Lung microvascular endothelial cell (primary cell): Measurements from ENCODE around the gene OXTR. TPM values are rescaled to one million over a fixed set of nuclear protein-coding genes. Genes with fewer than 3 reads are reported as not detected.
"Not testable (repeated sequence)": the region's sequence is repeated elsewhere in the genome, so short reads cannot be mapped to it uniquely, and the experiment has no call there.

Experiments used
- DNase-seq, 2 donors: peaks; one replicate each; pipeline versions ENCODE4 v3.0.0 to v3.0.0-alpha.2; 2010; ENCODE audit warnings: low read depth in 2 of 2
- total RNA-seq: library from RNA; depleted of rRNA; stranded (reverse); fragments of >200 nt; gene quantifications from 2 replicates; pipeline ENCODE4 v1.2.1, GENCODE V29; 2014

Gene OXTR
- total RNA-seq, 1 donor from 2014 or later, result 2.8 TPM

DNA sequence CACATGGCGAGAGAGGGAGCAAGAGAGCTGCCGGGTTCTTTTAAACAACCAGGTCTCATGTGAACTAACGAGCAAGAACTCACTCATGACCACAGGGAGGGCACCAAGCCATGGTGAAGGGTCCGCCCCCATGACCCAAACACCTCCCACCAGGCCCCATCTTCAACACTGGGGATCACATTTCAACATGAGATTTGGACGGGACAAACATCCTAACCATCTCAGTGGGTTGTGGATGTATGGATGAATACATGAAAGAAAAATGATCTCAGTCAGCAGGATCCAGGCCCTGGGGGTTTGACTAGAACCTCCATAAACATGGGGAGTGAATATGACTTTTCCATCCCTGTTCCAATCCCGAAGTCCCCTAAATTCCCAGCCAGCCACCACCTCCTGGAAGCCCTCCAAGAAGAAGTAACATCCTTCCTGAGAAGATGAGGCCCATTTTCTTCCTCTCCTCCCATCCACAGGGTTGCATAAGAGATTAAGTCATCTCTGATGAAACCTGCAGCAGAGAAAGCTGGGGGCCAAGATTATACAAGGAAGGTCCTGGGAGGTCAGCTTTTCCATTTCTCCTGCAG, 26.3 kb downstream of the OXTR start:
- DNase-seq, result no peak

DNA sequence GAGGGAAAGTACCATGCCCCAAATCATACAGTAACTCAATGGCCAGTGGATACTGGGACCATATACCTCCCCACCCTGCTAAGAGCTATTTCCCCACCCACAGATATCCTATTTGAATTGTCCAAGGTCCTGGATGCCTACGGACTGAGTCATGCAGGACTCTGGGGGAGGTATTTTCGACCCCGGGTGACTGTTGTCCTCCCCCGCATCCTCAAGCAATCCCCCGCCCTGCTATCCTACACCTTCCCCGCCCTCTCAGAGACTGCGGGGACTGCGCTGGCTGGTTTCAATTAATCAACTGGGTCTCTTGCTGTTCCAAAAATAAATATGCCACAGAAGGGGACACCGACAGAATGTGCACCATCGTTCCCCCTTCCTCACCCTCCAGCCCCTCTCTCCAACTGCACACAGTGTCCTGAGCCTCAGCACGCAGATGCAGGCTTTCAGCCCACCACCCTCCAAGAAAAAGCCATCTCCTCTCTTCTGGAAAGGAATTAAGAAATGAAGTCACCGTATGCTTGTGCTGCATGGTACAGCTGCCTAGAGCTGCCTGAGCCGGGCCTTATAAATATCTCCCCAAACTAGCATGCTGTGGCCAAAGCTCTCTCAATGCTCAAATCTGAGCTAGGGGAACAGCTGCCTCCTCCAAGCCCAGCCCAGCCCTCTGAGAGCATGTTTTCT, 27.7 kb downstream of the OXTR start:
- DNase-seq, result peak; percentile 29 to 55

DNA sequence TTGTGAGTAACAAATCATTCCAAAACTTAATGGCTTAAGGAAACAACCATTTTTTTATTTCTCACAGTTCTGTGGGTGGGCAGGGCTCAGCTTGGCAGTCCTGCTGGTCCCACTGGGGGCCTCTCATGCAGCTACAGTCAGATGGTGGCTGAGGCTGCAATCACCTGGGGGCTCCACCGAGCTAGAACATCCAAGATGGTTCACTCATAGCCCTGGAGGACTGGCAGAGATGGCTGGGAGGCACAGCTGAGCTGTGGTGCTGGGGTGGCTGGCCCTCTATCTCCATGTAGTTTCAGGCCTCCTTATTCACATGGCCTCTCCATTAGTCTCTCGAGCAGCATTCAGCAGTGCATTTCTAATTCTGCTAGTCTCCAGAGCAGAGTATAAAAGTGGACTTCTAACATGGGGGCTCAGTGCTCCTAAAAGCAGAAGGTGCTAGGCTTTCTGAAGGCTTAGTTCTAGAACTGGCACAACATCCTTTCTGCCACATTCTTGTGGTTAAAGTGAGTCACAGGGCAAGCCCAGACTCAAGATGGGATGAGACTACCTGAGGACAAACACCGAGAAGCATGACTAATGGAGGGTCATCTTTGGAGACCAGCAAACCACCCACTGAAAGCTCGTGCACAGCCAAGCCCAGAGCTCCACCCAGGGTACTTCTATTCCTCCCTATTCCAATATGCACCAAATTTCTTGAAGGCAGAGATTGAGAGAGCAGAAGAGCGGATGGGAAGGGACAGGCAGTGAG, 29.5 kb downstream of the OXTR start:
- DNase-seq, result peak in 1 of 2 donors; percentile 16

DNA sequence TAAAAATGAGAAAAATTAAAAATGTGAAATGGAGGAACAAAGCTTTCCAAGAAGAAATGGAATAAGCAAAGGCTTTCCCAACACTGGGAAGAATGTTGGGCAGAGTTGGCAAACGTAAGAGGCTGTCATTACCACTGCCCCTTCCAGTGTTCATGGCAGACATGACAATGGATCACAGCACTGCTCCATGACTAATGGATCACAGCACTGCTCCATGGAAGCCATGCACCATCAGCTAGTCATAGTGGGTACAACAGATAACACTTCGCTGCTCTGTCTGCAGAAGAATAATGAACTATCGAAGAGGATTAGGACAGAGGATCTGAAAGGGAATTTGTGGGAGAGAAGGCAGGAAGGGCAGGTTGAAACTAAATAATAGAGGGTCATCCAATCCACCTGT, 30.8 kb downstream of the OXTR start:
- DNase-seq, result no peak

DNA sequence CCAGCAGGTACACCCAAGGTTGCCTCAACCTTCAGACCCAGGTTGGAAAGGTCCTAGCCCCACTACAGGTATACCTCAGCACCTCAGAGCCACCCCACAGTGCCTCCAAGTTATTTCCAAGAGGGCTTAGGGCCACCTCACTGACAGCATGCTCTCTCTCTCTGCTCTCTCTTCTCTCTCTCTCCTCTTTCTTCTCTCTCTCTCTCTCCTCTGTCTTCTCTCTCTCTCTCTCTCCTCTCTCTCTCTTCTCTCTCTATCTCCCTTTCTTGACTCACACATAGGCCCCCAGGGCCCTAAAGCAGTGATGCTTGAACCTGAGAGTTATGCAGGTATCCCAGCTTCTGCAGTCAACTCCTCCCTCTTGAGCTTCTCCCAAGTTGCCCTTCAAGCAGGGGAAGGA, 31.6 kb downstream of the OXTR start:
- DNase-seq, result no peak

DNA sequence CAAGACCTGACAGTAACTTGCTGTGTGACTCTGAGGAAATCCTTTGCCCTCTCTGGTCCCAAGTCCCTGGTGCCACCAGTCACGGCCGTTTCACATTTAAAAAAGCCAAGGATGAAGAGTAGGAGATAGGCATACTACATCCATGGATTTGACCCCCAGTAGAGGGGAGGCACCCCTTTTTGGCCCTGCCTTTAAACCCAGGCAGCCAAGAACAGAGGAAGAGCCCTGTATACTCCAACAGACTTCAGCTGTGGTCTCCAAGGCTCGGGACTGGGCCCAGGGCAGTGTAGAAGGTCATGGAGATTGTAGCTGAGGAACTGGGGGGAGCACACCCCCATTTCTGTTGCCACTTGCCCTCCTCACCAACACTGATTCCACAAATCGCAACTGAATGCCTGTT, 32.1 kb downstream of the OXTR start:
- DNase-seq, result no peak

DNA sequence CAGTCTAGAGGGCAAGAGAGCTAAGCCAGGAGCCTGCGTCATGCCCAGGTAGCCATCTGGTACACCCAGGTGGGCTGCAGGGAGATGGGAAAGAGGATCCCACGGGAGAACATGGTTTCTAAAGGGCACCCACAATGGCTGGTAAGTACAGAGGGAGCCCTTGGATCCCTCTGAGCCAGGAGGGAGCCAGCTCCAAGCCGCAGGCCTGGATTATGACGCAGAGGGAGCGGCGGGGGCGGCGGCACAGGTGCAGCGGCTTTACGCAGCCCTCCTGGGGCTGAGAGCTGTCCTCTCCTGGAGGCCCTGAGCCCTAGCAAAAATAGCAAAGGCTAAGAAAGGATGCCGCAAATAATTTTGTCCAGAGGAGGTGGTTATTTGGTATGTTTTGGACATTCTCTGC, 33.0 kb downstream of the OXTR start:
- no peak for DNase-seq

DNA sequence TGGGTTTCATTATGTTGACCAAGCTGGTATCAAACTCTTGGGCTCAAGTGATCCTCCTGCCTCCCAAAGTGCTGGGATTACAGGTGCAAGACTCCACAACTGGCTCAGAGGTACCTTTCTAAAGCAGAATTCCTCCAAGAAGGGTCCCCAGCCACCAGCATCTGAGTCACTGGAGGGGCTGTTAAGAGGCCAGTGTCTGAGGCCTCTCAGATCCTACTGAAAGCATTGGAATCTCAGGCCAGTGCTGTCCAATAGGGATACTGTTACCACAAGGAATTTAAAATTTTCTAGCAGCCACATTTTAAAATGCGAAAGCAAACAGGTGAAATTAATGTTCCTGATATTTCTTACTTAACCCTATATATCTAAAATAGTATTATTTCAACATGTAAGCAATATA, 34.5 kb downstream of the OXTR start:
- DNase-seq, result no peak

DNA sequence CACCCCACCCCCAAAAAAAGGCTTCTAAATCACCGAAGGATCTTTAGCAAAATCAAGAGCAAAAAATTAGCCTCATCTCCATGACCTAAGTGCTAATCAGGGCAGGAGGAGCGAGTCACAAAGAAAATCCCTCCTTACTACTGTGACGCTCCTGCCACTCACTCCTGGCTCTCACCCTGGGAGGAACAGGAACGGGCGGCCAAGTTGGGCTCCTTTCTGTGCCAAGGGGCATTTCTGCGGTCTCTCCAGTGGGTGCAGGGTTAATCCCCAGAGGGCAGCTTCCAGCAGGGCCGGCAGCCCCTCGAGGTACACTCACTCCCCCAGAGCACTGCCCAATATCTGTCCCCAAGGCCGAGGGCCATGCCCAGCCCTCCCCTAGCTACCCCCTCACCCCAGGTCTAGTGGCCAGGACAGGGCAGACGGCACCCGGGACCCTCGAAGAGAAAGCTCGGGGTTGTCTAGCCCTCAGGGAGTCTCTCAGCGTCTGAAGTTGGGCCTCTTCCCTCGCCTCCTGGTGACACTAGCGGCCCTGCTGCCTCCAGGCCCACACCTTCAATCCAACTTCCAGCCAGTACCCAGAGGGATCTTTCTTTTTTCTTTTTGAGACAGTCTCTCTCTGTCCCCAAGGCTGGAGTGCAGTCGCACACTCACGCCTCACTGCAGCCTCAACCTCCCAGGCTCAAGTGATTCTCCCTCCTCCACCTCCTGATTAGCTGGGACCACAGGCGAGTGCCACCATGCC, 35.1 kb downstream of the OXTR start:
- DNase-seq, result no peak

DNA sequence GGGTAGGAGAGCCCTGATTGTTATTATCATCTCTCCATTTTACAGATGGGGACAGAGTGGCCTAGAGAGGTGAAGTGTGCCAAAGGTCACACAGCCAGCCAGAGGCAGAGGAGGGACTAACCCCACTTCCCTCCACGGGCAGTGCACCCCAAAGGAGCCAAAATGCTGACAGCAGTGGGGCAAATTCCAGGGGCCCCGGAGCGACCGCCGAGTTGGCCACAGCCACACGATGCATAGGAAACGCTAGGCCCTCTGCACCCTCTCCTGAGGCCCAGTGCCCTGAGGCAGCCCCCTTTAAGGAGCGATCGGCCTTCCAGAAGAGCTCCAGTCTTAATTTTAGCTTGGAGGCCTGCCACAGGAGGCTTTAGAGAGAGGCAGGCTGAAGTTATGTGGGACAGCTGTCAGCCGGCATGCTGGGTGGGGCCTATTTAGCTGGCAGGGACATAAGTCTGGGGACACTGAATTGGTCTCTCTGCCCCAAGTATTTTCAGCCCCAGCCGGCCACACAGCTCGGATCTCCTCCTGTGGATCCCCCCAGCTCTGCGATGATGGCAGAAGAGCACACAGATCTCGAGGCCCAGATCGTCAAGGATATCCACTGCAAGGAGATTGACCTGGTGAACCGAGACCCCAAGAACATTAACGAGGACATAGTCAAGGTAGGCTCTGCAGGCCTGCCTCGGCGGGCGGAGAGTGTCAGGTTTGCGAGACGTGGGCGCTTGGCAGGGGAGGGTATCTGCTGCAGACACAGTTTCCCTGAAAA, 35.9 kb downstream of the OXTR start, which contains the start of gene CAV3:
Gene CAV3, plus strand, starts transcription at position 471 of the 763 bp plus-strand sequence. Its CDS starts 75 bp downstream, at position 546.
- no peak for DNase-seq

DNA sequence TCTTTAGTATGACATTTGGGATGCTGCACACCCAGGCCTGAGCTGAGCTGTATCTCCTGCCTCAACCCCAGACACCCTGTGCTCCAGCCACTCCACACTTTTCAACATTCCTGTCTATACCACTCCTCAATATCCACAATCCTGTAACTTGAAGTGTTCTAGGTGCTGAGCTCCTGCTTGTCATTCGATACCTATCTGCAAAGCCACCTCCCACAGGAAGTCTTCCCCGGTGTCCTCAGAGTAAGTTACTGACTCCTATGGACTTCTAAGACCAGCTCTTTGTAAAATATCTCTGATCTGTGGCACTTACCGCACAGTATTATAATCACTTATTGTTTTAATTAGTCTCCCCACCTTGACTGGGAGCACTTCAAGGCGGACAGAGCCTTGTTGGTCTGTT, 37.0 kb downstream of the OXTR start:
- DNase-seq, result no peak

DNA sequence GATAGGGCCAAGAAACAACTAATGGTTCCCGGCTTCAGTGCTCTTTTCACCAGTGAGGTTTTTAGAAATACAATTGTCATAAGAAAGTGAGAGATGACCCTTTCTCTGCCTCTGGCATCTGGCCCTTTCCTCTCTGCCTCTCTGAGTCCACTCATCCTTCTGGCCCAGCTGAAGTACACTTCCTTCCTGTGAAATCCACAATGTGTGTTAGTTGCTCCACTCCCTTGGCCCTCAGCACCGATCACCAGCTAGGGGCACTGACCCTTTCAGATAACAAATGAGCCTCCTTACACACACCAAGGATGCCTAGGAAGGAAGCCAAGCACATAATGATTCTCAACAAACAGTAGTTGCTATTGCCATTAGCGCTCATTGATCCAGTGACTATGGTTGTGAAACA, 38.8 kb downstream of the OXTR start:
- peak; percentile 24 to 53 for DNase-seq

DNA sequence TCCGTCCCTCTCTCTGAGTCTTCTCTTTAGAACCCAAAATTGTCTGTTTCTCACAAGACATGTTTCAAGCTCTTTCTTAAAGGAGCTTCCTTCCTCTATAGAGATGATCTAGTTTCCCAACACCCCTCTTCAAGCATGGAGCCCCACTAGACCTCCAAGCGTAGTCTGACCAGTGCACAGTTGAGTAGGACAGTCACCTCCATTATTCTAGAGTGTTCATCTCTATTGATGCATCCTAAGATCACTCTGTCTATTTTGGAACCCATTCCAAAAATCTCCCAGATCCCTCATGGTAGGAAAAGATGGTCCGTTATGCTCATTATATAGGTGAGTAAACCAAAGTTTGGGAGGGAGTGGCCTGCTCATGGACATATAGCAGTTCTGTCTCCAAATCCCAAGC, 39.9 kb downstream of the OXTR start:
- DNase-seq, result no peak

DNA sequence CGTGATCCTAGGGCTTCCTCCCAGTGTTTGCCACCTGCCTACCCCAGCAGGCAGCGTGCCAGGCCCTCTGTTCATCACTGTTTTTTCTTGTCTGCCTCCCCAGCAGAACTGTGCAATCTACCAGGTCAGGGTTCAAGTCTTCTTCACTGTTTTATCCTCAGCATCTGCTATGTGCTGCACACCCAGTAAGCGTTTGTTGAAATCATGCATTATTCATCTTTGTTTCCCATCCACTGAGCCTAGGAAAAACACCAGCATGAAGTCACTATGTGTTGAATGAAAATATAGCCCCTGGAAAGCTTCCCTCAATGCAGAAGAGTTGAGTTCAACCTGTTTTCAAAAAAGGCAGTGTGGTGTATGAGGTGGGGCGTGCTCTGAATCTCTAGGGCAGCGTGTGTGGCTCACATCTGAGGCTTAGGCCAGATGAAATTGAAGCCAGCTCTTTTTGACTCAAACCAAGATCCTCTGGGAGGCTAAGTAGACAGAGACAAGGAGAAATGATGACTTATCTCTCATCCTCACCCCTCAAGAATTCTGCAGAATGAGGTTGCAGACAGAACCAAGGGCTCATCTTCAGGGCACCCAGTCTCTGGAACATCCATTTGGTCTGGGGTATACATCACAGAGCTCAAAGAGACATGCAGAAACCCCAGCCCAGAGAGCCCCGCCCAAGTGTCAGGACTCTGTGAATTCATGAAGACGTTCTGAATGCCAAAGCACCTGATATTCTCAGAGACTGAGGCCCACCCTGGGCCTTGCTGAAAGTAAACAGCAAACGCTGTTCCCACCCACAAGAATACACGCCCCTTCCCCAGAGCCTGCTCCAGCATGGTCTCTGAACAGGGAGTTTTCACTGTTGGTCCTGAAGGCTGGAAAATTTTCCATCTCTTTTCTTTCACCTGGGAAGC, 41.6 kb downstream of the OXTR start:
- DNase-seq, result no peak

DNA sequence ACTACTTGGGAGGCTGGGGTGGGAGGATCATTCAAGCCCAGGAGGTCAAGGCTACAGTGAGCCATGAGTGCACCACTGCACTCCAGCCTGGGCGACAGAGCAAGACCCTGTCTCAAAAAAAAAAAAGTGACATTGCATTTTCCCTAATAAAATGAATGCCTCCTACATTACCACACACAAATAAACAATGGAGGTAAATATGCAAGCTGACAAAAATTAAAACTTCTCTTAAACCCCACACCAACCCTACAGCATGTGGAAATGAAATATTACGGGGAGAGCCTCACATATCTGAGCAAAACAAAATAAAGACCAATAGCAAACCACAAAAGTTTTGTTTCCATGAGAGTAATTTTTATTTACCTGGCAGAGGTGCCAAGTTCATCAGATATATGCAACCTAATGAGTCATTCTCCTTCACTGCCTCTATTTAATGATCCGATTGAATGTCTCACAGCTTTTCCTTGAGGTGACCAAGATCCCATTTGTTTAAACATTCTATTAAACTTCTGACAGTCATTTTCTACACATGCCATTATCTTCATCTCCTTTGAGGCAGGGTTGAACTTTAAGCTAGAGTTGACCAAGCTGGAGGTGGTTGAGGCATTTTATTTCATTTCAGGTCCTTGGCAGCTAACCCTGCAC, 45.2 kb downstream of the OXTR start:
- DNase-seq, result no peak

DNA sequence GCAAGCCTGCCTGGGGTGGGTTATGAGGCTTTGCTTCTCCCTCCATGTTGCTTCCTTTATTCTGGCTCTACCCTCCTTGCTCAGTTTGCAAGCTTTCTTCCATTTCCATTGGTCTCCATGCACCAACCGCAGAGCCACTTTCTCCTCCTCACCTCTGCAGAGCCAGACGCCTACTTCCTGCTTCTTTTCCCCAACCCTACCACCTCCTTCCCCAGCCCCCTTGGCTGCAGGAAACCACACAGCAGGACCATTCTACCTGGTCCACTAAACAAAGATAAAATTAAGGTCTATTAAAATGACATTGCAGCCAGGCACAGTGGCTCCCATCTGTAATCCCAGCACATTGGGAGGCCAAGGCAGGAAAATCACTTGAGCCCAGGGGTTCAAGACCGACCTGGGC, 45.8 kb downstream of the OXTR start:
- no peak for DNase-seq

DNA sequence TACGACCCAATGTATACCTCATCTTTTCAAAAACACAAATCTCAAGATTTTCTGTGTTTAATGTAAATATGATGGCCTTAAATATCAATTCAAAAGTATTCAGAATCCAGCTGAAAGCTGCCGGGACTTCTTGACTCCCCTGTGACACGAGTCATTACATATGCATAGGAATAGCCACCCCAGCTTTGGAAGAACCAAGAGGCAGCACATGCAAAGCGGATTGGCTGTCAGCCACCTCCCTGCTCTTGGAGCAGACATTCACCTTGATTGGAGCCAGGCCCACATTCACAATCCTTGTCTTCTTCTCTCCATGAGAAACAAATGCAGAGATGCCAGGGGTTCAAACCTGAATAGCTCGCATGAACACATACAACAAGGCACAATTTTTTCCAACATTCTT, 46.6 kb downstream of the OXTR start:
- no peak for DNase-seq

DNA sequence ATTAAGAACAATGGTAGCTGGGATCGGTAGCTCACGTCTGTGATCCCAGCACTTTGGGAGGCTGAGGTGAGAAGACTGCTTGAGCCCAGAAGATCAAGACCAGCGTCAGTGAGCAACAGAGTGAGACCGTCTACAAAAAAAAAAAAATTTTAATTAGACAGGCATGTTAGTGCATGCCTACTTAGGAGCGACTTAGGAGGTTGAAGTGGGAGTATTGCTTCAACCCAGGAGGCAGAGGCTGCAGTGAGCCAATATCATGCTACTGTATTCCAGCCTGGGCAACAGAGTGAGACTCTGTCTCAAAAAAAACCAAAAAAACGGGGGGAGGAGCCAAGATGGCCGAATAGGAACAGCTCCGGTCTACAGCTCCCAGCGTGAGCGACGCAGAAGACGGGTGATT, 53.7 kb downstream of the OXTR start:
- not testable (repeated sequence) for DNase-seq

DNA sequence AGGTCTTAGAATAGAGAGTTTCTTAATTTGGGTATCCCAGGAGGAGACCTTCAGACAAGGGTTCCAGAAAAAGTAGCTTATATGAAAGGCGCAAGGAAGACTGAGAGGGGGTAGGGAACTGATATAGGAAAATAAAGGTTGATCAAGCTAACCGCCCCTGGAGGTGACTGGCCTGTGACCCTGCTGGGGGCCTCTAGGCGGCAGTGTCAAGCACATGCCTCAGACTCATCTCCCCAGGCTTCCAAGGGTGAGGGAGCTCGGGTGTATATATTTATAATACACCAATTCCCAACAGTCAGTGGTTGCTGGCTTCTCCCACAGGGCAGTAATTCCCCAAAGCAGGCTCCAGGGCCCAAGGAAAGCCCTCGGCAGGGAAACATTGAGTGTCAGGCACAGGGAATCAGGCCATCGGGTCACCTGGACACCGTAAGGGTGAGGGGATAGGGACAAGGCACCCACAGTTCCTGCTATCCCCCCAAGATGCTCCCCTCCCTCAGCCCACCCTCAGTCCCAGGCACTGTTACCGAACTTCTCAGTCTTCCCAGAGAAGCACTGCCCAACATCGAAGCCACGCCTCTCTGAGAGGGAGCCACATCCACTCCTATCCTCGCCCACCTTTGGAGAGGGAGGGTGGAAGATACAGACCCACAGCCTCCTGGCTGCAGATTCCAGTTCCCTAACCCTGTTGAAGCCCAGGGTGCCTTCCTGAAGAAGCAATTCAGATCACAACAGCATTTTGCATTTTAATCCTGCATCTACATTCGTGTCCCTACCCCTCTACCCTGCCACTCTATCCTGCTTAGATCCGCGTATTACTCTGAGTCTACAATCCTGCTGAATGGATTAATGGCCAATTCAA, 55.3 kb downstream of the OXTR start:
- no peak for DNase-seq
